HepG2 (cell line): ENCODE data around the gene ABHD6. TPM values are rescaled to one million over a fixed set of nuclear protein-coding genes. Genes with fewer than 3 reads are reported as not detected.

Source experiments
- DNMT1 ChIP-seq: sonication (generic); formaldehyde crosslinking; IDR thresholded peaks from 2 replicates; pipeline ENCODE4 v1.5.1; 2020; ENCODE audit warnings: mild to moderate bottlenecking, missing genetic modification reagents
- DNMT3B ChIP-seq: conservative IDR thresholded peaks from 2 replicates; pipeline ENCODE4 v1.6.1; 2016; ENCODE audit warnings: missing biosample characterization, control low read depth
- DRAP1 ChIP-seq: IDR thresholded peaks from 2 replicates; pipeline ENCODE4 v1.6.1; 2016; ENCODE audit warnings: missing genetic modification reagents, missing compliant biosample characterization
- EHMT2 ChIP-seq: fragments of 200-600 bp; sonication (generic); IDR thresholded peaks from 2 replicates; pipeline ENCODE4 v1.7.0; 2017; ENCODE audit warnings: antibody characterized with exemption, low read depth, low read length, borderline replicate concordance
- ETV6 ChIP-seq: sonication (generic); formaldehyde crosslinking; conservative IDR thresholded peaks from 2 replicates; pipeline ENCODE4 v1.4.0; 2020; ENCODE audit warnings: missing genetic modification reagents
- MED1 ChIP-seq: sonication (generic); formaldehyde crosslinking; IDR thresholded peaks from 2 replicates; pipeline ENCODE4 v1.4.0; 2020; ENCODE audit warnings: missing genetic modification reagents
- MLLT10 ChIP-seq: sonication (generic); formaldehyde crosslinking; IDR thresholded peaks from 2 replicates; pipeline ENCODE4 v1.4.0; 2020; ENCODE audit warnings: missing genetic modification reagents
- MTA1 ChIP-seq: sonication (generic); formaldehyde crosslinking; IDR thresholded peaks from 2 replicates; pipeline ENCODE4 v1.4.0; 2020; ENCODE audit warnings: missing genetic modification reagents, mild to moderate bottlenecking, borderline replicate concordance
- MYNN ChIP-seq: sonication (generic); formaldehyde crosslinking; IDR thresholded peaks from 2 replicates; pipeline ENCODE4 v1.4.0; 2020; ENCODE audit warnings: mild to moderate bottlenecking, low read depth, missing genetic modification reagents
- NFIB ChIP-seq: sonication (generic); formaldehyde crosslinking; IDR thresholded peaks from 2 replicates; pipeline ENCODE4 v1.9.0; 2021; ENCODE audit warnings: missing genetic modification reagents, mild to moderate bottlenecking, borderline replicate concordance
- NFRKB ChIP-seq: fragments of 450-650 bp; IDR thresholded peaks from 2 replicates; pipeline ENCODE4 v1.6.1; 2017
- PLRG1 ChIP-seq: fragments of 450-650 bp; conservative IDR thresholded peaks from 2 replicates; pipeline ENCODE4 v1.6.1; 2016
- RBM39 ChIP-seq: fragments of 200-400 bp; formaldehyde crosslinking; IDR thresholded peaks from one replicate; pipeline ENCODE4 v1.6.1; 2018; ENCODE audit warnings: antibody characterized with exemption, mild to moderate bottlenecking, low read depth, low read length; ENCODE audit not compliant: poor library complexity, severe bottlenecking
- RFXAP ChIP-seq: sonication (generic); formaldehyde crosslinking; IDR thresholded peaks from 2 replicates; pipeline ENCODE4 v1.4.0; 2020; ENCODE audit warnings: missing genetic modification reagents, borderline replicate concordance
- STAT6 ChIP-seq: sonication (generic); formaldehyde crosslinking; IDR thresholded peaks from 2 replicates; pipeline ENCODE4 v1.4.0; 2020; ENCODE audit warnings: missing genetic modification reagents, mild to moderate bottlenecking, borderline replicate concordance
- TBL1XR1 ChIP-seq: fragments of 150-350 bp; IDR thresholded peaks from 2 replicates; pipeline ENCODE4 v1.6.1; 2014; ENCODE audit warnings: borderline replicate concordance, low read length; ENCODE audit not compliant: partially characterized antibody
- TCF12 ChIP-seq, 2 experiments: fragments of 450-650 bp in 1 of 2; sonication (generic) in 1 of 2; formaldehyde crosslinking in 1 of 2; IDR thresholded peaks; 2 replicates each; pipeline versions ENCODE4 v1.6.1 to v1.8.0; 2017 to 2022; ENCODE audit warnings: antibody characterized with exemption in 1 of 2, mild to moderate bottlenecking in 1 of 2, missing genetic modification reagents in 1 of 2, moderate library complexity in 1 of 2
- ZNF235 ChIP-seq: sonication (generic); formaldehyde crosslinking; IDR thresholded peaks from 2 replicates; pipeline ENCODE4 v1.8.1; 2023; ENCODE audit warnings: mild to moderate bottlenecking, missing genetic modification reagents, borderline replicate concordance
- ZNF296 ChIP-seq: sonication (generic); formaldehyde crosslinking; conservative IDR thresholded peaks from 2 replicates; pipeline ENCODE4 v1.5.0; 2020; ENCODE audit warnings: mild to moderate bottlenecking, missing genetic modification reagents
- ZNF510 ChIP-seq: sonication (generic); formaldehyde crosslinking; IDR thresholded peaks from 2 replicates; pipeline ENCODE4 v1.4.0; 2020; ENCODE audit warnings: low read depth, mild to moderate bottlenecking, missing genetic modification reagents
- ZNF562 ChIP-seq: sonication (generic); formaldehyde crosslinking; IDR thresholded peaks from 2 replicates; pipeline ENCODE4 v1.8.0; 2022; ENCODE audit warnings: missing genetic modification reagents, borderline replicate concordance
- ZNF572 ChIP-seq: sonication (generic); formaldehyde crosslinking; IDR thresholded peaks from 2 replicates; pipeline ENCODE4 v1.5.1; 2020; ENCODE audit warnings: mild to moderate bottlenecking, missing genetic modification reagents
- polyA plus RNA-seq, 8 experiments: library from polyadenylated mRNA; depleted of rRNA in 3 of 8; stranded (reverse) in 7 of 8; unstranded in 1 of 8; fragments of >200 nt; fragmentation: Illumina TruSeq in 4 of 8; extraction: Trizol in 4 of 8; gene quantifications; 2 replicates each; pipeline versions ENCODE4 v1.2.1 to v1.2.3, GENCODE V29; 2011 to 2016; ENCODE audit warnings: low read depth in 4 of 8, missing spikeins in 1 of 8, mixed read lengths in 1 of 8; ENCODE audit not compliant: insufficient read depth in 1 of 8
- total RNA-seq, 5 experiments: library from RNA; depleted of rRNA; stranded (reverse); fragments of >200 nt; fragmentation: Illumina TruSeq; extraction: Trizol; gene quantifications; 2 replicates each; pipeline ENCODE4 v1.2.3, GENCODE V29; 2016; ENCODE audit warnings: low read depth in 1 of 5
- TF ChIP-seq, protein P1 (sequence below): IDR thresholded peaks from 2 replicates; pipeline ENCODE4 v1.6.1; 2016; ENCODE audit warnings: missing biosample characterization, missing genetic modification reagents, low read depth
- TF ChIP-seq, protein P2 (sequence below): IDR thresholded peaks from 2 replicates; pipeline ENCODE4 v1.6.1; 2016; ENCODE audit warnings: low read depth

The ABHD6 gene
- total and polyA plus RNA-seq, 2 of the 13 experiments (the other 11 are each of a cell fraction or from before 2014, with no cell fraction given): 9.0 to 17.2 TPM

DNA sequence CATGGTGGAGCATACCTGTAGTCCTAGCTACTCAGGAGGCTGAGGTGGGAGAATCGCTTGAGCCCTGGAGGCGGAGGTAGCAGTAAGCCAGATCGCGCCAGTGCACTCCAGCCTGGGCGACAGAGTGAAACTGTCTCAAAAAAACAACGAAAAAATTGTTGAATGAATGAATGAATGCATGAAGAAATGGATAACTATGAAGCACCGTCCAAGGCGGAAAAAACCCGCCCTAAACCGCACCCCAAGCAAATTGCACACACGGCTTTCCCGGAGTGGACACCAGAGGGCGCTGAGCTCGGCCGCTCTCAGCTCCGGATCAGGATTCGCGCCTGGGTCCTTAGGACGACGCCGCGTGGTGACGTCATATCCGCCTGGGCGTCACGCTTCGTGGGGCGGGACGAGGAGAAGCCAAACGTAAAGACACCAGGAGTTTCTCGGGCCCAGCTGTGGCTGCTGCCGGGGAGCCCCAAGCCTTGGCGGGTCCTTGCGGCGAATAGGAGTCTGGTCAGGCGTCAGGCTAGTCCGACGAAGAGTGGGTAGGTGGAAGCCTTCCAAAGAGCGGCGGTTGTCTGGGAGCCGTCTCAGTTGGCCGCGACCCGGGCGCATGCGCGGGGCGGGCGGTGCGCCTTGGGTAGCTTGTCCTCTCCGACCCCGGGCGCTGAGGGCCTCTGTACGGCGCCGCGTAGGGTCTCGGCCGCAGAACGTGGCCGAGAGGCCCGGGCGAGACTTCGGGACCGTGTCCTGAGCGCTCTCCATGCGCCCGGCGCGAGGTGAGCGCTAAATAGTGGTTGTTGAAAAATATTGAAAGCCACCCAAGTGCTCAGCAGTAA lies 68.5 kb downstream of the ABHD6 start, which contains the start of the genes HTD2 and RPP14 (continued):
- TF ChIP-seq STAT6 (CRISPR knock-in tag): peak; percentile 62; the same call in 1 of the 2 replicates
- TF ChIP-seq MTA1 (CRISPR knock-in tag): no peak
- TF ChIP-seq ZNF562 (CRISPR knock-in tag): no peak
- peak; percentile 85; the same call in 1 of the 2 replicates for TF ChIP-seq ETV6 (CRISPR knock-in tag)
- no peak for TF ChIP-seq ZNF510 (CRISPR knock-in tag)
- TF ChIP-seq NFRKB: no peak
- TF ChIP-seq, protein P1, sequence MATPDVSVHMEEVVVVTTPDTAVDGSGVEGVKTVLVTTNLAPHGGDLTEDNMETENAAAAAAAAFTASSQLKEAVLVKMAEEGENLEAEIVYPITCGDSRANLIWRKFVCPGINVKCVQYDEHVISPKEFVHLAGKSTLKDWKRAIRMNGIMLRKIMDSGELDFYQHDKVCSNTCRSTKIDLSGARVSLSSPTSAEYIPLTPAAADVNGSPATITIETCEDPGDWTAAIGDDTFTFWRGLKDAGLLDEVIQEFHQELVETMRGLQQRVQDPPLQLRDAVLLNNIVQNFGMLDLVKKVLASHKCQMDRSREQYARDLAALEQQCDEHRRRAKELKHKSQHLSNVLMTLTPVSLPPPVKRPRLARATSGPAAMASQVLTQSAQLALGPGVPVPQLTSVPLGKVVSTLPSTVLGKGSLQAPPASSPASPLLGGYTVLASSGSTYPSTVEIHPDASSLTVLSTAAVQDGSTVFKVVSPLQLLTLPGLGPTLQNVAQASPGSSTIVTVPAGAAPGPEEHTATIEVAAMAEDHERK (CRISPR knock-in tag): peak; percentile 96
- no peak for TF ChIP-seq MLLT10 (CRISPR knock-in tag)
- TF ChIP-seq TBL1XR1: peak; percentile 40
- no peak for TF ChIP-seq PLRG1
- no peak for TF ChIP-seq EHMT2
- no peak for TF ChIP-seq ZNF572 (CRISPR knock-in tag)
- TF ChIP-seq MYNN: no peak; the same call in 1 of the 2 replicates
- TF ChIP-seq DNMT3B (CRISPR knock-in tag): peak; percentile 57; the same call in 1 of the 2 replicates
- TF ChIP-seq, protein P2, sequence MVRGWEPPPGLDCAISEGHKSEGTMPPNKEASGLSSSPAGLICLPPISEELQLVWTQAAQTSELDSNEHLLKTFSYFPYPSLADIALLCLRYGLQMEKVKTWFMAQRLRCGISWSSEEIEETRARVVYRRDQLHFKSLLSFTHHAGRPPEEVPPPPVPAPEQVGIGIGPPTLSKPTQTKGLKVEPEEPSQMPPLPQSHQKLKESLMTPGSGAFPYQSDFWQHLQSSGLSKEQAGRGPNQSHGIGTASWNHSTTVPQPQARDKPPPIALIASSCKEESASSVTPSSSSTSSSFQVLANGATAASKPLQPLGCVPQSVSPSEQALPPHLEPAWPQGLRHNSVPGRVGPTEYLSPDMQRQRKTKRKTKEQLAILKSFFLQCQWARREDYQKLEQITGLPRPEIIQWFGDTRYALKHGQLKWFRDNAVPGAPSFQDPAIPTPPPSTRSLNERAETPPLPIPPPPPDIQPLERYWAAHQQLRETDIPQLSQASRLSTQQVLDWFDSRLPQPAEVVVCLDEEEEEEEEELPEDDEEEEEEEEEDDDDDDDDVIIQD (CRISPR knock-in tag): peak; percentile 67; the same call in 1 of the 2 replicates
- peak; percentile 67; the same call in 1 of the 2 replicates for TF ChIP-seq RFXAP (CRISPR knock-in tag)
- TF ChIP-seq RBM39: peak; percentile 75
- TF ChIP-seq ZNF235 (CRISPR knock-in tag): no peak
- TF ChIP-seq NFIB (CRISPR knock-in tag): no peak
- peak; percentile 67 for TF ChIP-seq DRAP1 (CRISPR knock-in tag)
- TF ChIP-seq DNMT1 (CRISPR knock-in tag): 0 out of 2 replicates have a peak, but pooled peaks have one; percentile 75
- peak; percentile 66 for TF ChIP-seq MED1 (CRISPR knock-in tag)
- TF ChIP-seq ZNF296: no peak
- TF ChIP-seq TCF12 (IDR thresholded peaks at IDR 0.05): no peak
- no peak for TF ChIP-seq TCF12 (CRISPR knock-in tag; IDR thresholded peaks at IDR 0.05)
